Stimulated activated CD8-positive, alpha-beta memory T cell treated with anti-CD3 and anti-CD28 coated beads, Interleukin-2, amount 100 ng/mL, for 48 hours (primary cell): ENCODE measurements around the gene GANC.
"Not testable (repeated sequence)": the region's sequence is repeated elsewhere in the genome, so short reads cannot be mapped to it uniquely, and the experiment has no call there.

Experiments
- DNase-seq, 2 donors: peaks; one replicate each; pipeline ENCODE4 v3.0.0-alpha.2; 2020; ENCODE audit warnings: low read depth in 2 of 2

Gene GANC

GRCh38 chr15:42272939-42273899 is at the start of gene GANC, which contains the start of gene TMEM87A:
Gene GANC, plus strand, starts transcription at chr15:42273201. Its CDS starts 1,281 bp downstream, at chr15:42274482.
Gene TMEM87A, minus strand, starts transcription at chr15:42273433. Its CDS starts 35 bp downstream, at chr15:42273398.
- DNase-seq, result peak; percentile 89 to 94

- DNase-seq, result no peak
Measured at GRCh38 chr15:42226648-42227047, 46.4 kb upstream of the GANC start.

- no peak for DNase-seq
Measured at GRCh38 chr15:42228036-42228435, 45.0 kb upstream of the GANC start.

GRCh38 chr15:42228981-42229380 is 44.0 kb upstream of the GANC start:
- DNase-seq, result not testable (repeated sequence)

- no peak for DNase-seq
Measured at GRCh38 chr15:42231088-42231487, 41.9 kb upstream of the GANC start.

- no peak for DNase-seq
Measured at GRCh38 chr15:42232606-42233005, 40.4 kb upstream of the GANC start.

- no peak for DNase-seq
Measured at GRCh38 chr15:42233107-42233506, 39.9 kb upstream of the GANC start.

- no peak for DNase-seq
Measured at GRCh38 chr15:42239528-42240182, 33.3 kb upstream of the GANC start.

- DNase-seq, result no peak
Measured at GRCh38 chr15:42240823-42241222, 32.2 kb upstream of the GANC start.

GRCh38 chr15:42253300-42253699 is 19.7 kb upstream of the GANC start:
- DNase-seq, result no peak

GRCh38 chr15:42264795-42265194 is 8.2 kb upstream of the GANC start:
- DNase-seq, result no peak

GRCh38 chr15:42267286-42267685 is 5.7 kb upstream of the GANC start:
- no peak for DNase-seq

- no peak for DNase-seq
Measured at GRCh38 chr15:42270551-42270950, 2.5 kb upstream of the GANC start.

- DNase-seq, result no peak
Measured at GRCh38 chr15:42270996-42271395, 2.0 kb upstream of the GANC start.

- DNase-seq, result peak; percentile 29 to 48
Measured at GRCh38 chr15:42273900-42274701, 1.1 kb downstream of the GANC start.

- DNase-seq, result no peak
Measured at GRCh38 chr15:42274702-42274989, 1.6 kb downstream of the GANC start.

GRCh38 chr15:42275780-42276391 is 2.9 kb downstream of the GANC start:
- no peak for DNase-seq

GRCh38 chr15:42276762-42277161 is 3.8 kb downstream of the GANC start:
- no peak for DNase-seq

GRCh38 chr15:42279234-42279723 is 6.3 kb downstream of the GANC start:
- DNase-seq, result no peak

- DNase-seq, result no peak
Measured at GRCh38 chr15:42282344-42282743, 9.3 kb downstream of the GANC start.

- DNase-seq, result no peak
Measured at GRCh38 chr15:42282926-42283325, 9.9 kb downstream of the GANC start.

- no peak for DNase-seq
Measured at GRCh38 chr15:42283671-42284070, 10.7 kb downstream of the GANC start.
